GM21717 (cell line): Measurements from ENCODE around the gene TNNT2.

Experiments
- ATAC-seq: cut with Tn5 transposase; IDR thresholded peaks from one replicate; pipeline ENCODE4 v1.9.1; 2021; ENCODE audit warnings: mild to moderate bottlenecking, moderate library complexity; ENCODE audit not compliant: unreplicated experiment

Gene TNNT2

DNA sequence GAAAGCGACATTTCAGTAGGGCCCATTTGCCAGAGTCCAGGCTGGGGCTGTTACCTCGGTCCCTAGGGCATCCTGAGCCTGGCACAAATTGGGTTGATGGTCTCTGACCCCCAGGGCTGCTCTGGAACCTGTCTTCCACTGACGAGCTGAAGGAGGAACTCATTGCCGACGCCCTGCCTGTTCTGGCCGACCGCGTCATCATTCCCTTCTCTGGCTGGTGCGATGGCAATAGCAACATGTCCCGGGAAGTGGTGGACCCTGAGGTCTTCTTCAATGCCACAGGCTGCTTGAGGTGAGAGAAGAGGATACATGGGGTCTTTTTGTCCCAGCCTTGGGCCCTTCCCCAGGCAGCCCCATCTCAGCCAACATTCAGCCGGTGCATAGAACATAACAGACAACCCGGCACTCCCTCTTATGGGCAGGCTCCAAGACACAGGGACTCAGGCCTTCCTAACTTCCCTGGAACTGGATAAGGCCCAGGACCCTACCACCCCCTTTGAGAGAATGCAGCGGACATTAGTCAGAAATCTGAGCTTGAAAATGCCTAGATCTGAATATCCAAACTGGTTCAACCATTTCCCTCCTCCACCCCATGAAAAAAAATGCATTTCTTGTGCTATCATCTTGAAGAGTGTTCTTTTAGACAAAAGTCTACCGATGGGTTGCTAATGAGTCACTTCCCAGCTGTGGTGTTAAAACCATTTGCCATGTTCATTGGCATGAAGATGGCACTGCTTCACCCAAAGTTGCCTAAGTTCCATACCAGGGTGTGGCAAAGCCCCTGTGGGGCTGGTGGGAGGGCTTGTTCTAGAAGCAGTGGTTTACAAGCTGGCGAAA lies 58.8 kb downstream of the TNNT2 start:
- no peak for ATAC-seq

DNA sequence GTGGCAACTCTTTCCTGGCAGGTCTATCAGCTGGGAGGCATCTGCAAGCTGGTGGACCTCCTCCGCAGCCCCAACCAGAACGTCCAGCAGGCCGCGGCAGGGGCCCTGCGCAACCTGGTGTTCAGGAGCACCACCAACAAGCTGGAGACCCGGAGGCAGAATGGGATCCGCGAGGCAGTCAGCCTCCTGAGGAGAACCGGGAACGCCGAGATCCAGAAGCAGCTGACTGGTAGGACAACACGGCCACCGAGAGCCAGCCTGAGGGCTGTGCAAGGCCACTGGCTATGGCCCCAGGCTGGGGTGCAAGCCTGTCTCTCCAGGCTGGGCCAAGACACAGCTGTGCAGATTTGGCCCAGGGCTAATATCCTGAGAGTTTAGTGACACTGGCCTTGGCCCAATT lies 59.9 kb downstream of the TNNT2 start:
- no peak for ATAC-seq

DNA sequence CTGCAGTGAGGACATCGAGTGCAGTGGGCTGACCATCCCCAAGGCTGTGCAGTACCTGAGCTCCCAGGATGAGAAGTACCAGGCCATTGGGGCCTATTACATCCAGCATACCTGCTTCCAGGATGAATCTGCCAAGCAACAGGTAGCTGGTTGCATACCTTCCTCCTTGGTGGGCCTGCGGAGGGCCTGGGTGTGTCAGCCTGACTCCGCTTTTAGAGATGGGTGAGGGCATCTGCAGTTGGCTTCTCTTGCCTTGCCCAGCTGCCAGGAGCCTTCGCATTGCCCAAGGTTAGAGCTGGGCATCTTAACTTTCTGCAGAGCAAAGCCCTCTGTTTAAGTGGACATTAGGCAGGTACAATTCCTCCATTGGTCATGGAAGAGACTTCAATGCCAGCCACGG lies 60.9 kb downstream of the TNNT2 start:
- no peak for ATAC-seq

DNA sequence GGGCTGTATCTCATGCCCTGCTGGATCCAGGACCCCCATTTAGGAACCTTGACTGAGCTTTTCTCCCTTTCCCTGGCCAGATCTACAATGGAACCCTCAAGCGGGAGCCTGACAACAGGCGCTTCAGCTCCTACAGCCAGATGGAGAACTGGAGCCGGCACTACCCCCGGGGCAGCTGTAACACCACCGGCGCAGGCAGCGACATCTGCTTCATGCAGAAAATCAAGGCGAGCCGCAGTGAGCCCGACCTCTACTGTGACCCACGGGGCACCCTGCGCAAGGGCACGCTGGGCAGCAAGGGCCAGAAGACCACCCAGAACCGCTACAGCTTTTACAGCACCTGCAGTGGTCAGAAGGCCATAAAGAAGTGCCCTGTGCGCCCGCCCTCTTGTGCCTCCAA lies 64.4 kb downstream of the TNNT2 start:
- ATAC-seq = no peak

DNA sequence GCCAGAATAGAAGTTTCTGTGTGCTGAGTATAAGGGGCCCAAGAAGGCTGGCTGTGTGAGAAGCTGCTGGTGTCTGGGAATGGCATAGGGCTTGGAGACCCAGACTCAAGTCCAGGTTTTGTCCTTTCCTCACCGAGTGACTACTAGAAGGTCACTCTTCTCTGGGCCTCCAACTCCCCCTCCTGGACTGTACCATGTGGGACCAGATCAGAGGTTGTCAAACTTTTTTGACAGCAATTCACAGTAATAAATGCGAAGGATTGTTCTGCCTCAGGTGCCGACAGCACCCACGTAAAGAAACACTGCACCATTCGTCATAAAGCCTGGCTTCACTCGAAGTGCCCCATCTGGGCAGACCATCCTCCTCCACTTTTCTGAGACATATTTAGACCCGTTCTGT lies 65.2 kb downstream of the TNNT2 start:
- ATAC-seq = no peak

DNA sequence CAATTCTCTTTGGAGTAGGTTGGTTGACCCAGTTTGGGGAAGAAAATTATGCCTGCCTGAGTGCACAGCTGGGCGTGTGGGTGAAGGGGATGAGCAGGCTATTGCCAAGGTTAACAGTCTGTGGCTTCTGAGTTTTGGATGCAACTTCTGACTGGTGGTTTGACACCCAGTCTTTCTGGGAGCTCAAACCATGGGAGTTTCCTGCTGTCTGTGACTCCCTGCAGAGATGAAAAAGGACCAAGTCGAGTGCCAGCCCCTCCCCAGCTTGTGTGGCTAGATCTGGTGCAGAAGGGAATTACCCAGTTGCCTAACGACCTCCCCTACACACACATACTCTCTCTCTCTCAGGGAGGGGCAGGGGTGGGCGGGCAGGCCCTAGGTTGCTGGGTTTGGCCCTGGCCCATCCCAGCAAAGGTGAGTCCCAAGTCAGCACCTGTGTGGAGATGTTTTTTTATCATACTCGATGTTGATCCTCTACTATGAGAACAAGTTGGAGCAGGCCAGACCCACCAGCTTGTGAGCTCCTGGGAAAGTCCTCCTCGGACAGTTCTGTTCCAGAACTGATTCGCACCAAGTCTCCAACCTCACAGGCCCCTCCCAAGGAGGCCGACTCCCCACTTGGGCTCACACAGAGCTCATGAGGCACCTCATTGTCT lies 66.0 kb downstream of the TNNT2 start:
- no peak for ATAC-seq

DNA sequence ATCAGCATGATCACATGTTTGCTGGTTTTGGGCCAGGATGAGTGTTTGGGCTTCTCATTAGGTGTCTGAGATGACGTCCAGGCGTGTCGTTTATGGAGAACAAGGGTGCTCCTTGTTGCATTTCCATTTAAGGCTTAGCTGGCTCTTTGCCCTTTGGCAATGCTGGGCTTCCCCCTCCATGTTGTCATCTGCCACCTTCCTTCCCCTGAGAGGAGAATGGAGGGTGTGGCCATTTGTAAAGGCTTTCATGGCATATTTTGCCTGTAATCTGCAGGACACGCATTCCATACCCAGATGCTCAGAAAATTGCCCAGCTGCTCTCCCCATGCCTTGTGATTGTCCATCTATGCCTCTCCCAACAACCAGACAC lies 66.5 kb downstream of the TNNT2 start:
- no peak for ATAC-seq

DNA sequence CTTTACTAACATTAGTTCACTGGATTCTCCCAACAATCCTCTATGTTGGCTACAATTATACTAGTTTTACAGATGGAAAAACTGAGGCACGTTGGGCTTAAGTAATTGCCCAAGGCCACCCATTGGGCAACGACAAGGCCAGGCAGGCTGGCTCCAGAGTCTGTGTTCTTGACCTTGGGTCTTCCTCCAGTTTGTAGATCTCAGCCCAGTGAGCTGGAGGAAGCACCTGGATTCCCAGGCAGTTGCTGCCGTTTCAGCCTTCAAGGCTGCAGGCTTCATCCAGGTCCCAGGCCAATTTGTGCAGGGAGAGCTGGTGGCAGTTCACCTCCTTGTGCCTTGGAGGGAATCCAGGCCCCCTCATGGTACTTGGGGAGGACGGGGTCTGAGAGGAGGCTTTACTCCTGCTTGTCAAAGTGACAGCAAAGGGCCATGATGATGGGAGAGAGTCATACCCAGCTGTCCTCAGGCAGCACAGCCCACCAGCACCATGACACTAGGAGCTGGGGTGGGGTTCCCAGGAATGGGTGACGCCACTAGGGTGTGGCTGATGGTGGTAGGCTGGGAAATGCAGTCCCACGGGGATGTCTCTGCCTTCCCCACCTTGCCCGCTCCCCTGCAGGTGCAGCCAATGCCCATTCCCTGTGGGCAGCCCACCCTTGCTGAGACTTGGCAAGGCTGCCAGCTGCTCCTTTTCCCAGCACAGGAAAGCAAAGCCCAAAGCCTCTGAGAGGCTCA lies 67.1 kb downstream of the TNNT2 start:
- no peak for ATAC-seq

DNA sequence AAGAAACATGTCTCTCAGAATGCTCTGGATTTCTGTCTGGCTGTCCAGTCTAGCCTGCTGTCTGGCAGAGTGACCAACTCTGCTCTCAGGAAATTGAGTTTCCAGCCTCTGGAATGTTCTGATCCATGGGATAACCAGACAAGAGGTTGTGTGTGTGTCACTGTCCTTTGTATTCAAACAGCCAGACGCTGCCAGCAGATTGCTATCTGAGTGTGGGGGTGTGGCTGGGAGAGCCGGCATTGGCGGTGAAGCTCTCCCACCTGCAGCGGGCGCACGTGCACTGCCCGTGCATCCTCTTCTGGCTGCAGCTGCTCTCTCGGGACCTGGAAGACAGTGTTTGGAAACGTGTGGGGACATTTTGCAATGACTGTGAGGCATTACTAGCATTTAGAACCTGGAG lies 68.1 kb downstream of the TNNT2 start:
- ATAC-seq = no peak
